ENCODE data around the gene IGSF23.

GRCh38 chr19:44666852-44667556, 53.6 kb downstream of the IGSF23 start:
- no peak for TF ChIP-seq CTCF (IDR thresholded peaks at IDR 0.05; ENCODE audit: low read depth, low read length, missing input control)
- no peak for TF ChIP-seq MAX (IDR thresholded peaks at IDR 0.05)
- no peak for TF ChIP-seq SP1 (IDR thresholded peaks at IDR 0.05)

All from liver (tissue), 3 donors.